SU-DHL-6 (cell line): ENCODE results near the gene ATP11A.
A peak's percentile ranks its signal among the peaks of the same experiment; 100 is the strongest.

Experiments used
- H2AFZ ChIP-seq: fragments of 200-600 bp; sonication (generic); 2 replicates; pipeline ENCODE4 v1.6.1; 2014; ENCODE audit warnings: low read depth, mild to moderate bottlenecking, moderate library complexity, mixed read lengths, antibody characterized with exemption, low read length; ENCODE audit not compliant: severe bottlenecking
- H3F3A ChIP-seq: fragments of 200-600 bp; shearing (Covaris generic); 2 replicates; pipeline ENCODE4 v1.6.0; 2016; ENCODE audit warnings: antibody characterized with exemption, mild to moderate bottlenecking; ENCODE audit not compliant: insufficient read depth
- H3K27ac ChIP-seq: fragments of 200-600 bp; sonication (generic); 2 replicates; pipeline ENCODE4 v1.5.1; 2016; ENCODE audit warnings: low read depth, mild to moderate bottlenecking, low read length, moderate library complexity, mixed read lengths
- H3K27me3 ChIP-seq: fragments of 200-600 bp; sonication (generic), shearing (Covaris generic); 2 replicates; pipeline ENCODE4 v1.6.0; 2014; ENCODE audit warnings: mild to moderate bottlenecking, low read length
- H3K36me3 ChIP-seq: fragments of 200-600 bp; sonication (generic); 2 replicates; pipeline ENCODE4 v1.6.1; 2014; ENCODE audit warnings: mild to moderate bottlenecking, low read length, mixed read lengths
- H3K4me2 ChIP-seq: fragments of 300-600, 200-600 bp; shearing (Covaris generic), sonication (generic); 2 replicates; pipeline ENCODE4 v1.6.0; 2014; ENCODE audit warnings: low read length, low read depth, mild to moderate bottlenecking; ENCODE audit not compliant: poor library complexity, severe bottlenecking
- H3K4me3 ChIP-seq: fragments of 200-600 bp; sonication (generic); 2 replicates; pipeline ENCODE4 v1.5.1; 2014; ENCODE audit warnings: antibody characterized with exemption, low read length, mild to moderate bottlenecking, mixed read lengths; ENCODE audit not compliant: insufficient read depth, poor library complexity, severe bottlenecking
- H3K79me2 ChIP-seq: fragments of 200-600 bp; sonication (generic); 2 replicates; pipeline ENCODE4 v1.6.1; 2014; ENCODE audit warnings: mild to moderate bottlenecking, low read length, moderate library complexity; ENCODE audit not compliant: insufficient read depth
- H3K9ac ChIP-seq: fragments of 200-600 bp; sonication (generic); 2 replicates; pipeline ENCODE4 v1.7.0; 2014; ENCODE audit warnings: mild to moderate bottlenecking, low read length
- H3K9me2 ChIP-seq: fragments of 200-600 bp; sonication (generic); replicated peaks from 2 replicates; pipeline ENCODE4 v1.6.1; 2014; ENCODE audit warnings: low read length; ENCODE audit not compliant: insufficient read depth
- H3K9me3 ChIP-seq: fragments of 200-600 bp; sonication (generic); 2 replicates; pipeline ENCODE4 v1.6.1; 2014; ENCODE audit warnings: low read length, mixed read lengths; ENCODE audit not compliant: insufficient read depth
- H4K20me1 ChIP-seq: fragments of 200-600 bp; sonication (generic); 2 replicates; pipeline ENCODE4 v1.6.1; 2014; ENCODE audit warnings: low read depth, mild to moderate bottlenecking, antibody characterized with exemption, low read length, moderate library complexity, mixed read lengths
- EZH2phosphoT487 ChIP-seq: fragments of 200-600 bp; sonication (generic), shearing (Covaris generic); conservative IDR thresholded peaks from 2 replicates; pipeline ENCODE4 v1.6.1; 2018; ENCODE audit warnings: mild to moderate bottlenecking, antibody characterized with exemption, low read length, moderate library complexity, mixed read lengths
- TF ChIP-seq, protein P1 (sequence below): fragments of 200-600 bp; sonication (generic); IDR thresholded peaks from one replicate; pipeline ENCODE4 v1.5.1; 2017; ENCODE audit warnings: antibody characterized with exemption, mild to moderate bottlenecking, low read length, moderate library complexity; ENCODE audit not compliant: insufficient read depth, poor library complexity, severe bottlenecking

The ATP11A gene

DNA sequence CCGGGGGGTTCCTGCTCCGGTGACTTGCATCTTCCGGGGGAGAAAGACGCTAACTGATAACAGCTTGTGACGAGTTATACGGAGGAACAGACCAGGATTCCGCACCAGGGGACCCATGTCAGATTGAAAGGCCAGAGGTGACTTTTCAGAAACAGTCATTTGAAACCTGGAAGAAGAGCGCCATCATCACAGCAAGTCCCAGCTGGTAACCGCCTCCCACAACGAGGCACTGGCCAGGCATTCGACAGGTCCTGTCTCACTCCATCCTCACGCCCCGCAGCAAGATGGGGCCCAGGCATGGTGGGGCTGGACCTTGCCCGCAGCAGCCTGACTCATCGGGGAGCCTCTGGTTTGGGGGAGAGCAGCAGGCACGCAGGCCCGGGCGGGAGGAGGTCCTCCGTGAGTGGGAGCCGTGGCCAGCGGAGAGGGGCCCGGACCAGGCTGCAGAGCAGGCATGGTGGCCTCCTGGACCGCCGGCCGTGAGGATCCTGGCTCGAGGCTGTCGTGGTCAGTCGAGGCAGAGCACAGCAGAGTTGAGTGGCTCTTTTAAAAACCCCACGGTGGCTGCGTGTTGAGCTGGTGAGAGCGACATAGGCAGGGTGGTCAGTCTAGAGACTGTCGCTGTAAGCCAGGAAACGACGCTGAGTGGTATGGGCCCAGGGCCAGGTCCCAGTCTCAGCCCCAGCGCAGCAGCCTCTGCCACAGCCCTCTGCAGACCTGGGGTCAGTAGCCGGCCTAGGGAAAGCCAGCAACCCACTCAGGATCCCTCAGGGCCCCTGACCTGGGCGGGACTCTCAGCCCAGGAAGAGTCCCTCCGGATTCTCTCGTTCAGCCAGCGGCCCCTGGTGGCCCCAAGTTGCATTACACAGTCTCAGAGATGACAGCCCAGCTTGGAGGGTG, 184.3 kb downstream of the ATP11A start:
- no peaks in the 10 kb centered on the region for H3K9me3 ChIP-seq
- H3K79me2 ChIP-seq: no peaks in the 10 kb centered on the region
- peak overlapping the region; percentile 75 for H3K27ac ChIP-seq
- H3F3A ChIP-seq: peaks cover 19% of the 10 kb centered on the region
- H3K4me3 ChIP-seq: no peak overlapping the region
- H3K9me2 ChIP-seq: no peaks in the 10 kb centered on the region
- H4K20me1 ChIP-seq: no peaks in the 10 kb centered on the region
- H2AFZ ChIP-seq: peak overlapping the region; percentile 5
- H3K4me2 ChIP-seq: peak overlapping the region; percentile 38
- H3K27me3 ChIP-seq: no peaks in the 10 kb centered on the region
- TF ChIP-seq EZH2phosphoT487: no peak
- TF ChIP-seq, protein P1, sequence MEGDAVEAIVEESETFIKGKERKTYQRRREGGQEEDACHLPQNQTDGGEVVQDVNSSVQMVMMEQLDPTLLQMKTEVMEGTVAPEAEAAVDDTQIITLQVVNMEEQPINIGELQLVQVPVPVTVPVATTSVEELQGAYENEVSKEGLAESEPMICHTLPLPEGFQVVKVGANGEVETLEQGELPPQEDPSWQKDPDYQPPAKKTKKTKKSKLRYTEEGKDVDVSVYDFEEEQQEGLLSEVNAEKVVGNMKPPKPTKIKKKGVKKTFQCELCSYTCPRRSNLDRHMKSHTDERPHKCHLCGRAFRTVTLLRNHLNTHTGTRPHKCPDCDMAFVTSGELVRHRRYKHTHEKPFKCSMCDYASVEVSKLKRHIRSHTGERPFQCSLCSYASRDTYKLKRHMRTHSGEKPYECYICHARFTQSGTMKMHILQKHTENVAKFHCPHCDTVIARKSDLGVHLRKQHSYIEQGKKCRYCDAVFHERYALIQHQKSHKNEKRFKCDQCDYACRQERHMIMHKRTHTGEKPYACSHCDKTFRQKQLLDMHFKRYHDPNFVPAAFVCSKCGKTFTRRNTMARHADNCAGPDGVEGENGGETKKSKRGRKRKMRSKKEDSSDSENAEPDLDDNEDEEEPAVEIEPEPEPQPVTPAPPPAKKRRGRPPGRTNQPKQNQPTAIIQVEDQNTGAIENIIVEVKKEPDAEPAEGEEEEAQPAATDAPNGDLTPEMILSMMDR: peak; percentile 70
- H3K36me3 ChIP-seq: no peaks in the 10 kb centered on the region
- no peak overlapping the region for H3K9ac ChIP-seq

DNA sequence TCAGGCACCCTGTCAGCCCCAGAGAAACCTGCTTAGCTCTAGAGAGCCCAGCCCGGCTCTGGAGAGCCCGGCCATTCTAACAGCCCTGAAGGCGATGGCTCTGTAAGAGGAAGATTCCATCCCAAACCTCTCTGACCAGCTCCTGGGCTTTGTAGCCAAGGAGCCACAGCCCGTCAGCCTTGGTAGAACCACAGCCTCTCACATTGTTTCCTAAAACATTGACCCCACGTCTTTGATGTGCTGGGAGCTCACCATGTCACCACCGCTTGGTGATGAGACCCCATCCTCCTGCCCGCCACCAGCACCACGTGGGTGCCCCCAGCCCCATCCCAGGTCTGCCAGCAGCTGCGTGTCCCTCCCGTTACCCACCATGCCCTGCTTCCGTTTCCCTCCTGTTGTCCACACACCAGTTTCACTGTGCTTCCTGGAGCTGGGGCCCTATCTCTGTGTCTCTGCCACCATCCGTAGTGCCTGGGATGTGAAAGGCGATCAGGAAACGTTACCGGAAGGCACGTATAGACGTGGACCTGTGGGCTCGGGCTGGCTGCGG, 185.0 kb downstream of the ATP11A start:
- no peak overlapping the region for H3K9ac ChIP-seq
- peaks cover 19% of the 10 kb centered on the region for H3F3A ChIP-seq
- no peak for TF ChIP-seq EZH2phosphoT487
- TF ChIP-seq, protein P1: no peak
- H3K27ac ChIP-seq: no peak overlapping the region
- H3K27me3 ChIP-seq: no peaks in the 10 kb centered on the region
- no peak overlapping the region for H2AFZ ChIP-seq
- H3K9me3 ChIP-seq: no peaks in the 10 kb centered on the region
- H3K79me2 ChIP-seq: no peaks in the 10 kb centered on the region
- no peaks in the 10 kb centered on the region for H3K9me2 ChIP-seq
- no peaks in the 10 kb centered on the region for H3K36me3 ChIP-seq
- H3K4me2 ChIP-seq: no peak overlapping the region
- no peaks in the 10 kb centered on the region for H4K20me1 ChIP-seq
- no peak overlapping the region for H3K4me3 ChIP-seq

DNA sequence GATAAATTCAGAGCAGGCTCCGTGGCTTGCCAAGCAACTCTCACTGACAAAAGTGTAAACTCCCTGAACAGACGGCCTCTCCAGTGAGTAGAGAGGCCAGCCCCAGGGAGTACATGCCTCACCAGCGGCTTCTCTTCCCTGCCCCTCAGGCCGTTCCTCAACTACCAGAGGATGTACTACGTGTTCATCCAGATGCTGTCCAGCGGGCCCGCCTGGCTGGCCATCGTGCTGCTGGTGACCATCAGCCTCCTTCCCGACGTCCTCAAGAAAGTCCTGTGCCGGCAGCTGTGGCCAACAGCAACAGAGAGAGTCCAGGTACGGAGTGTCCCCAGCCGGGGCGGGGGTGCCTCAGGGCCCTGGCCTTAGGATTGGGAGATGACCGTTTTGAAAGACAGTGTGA, 185.8 kb downstream of the ATP11A start:
- Histone ChIP-seq H3F3A (peaks cover 19% of the 10 kb centered on the region), H3K36me3 (no peaks in the 10 kb centered on the region), H3K79me2 (no peaks in the 10 kb centered on the region), H3K4me2 (no peak overlapping the region), H4K20me1 (no peaks in the 10 kb centered on the region), H3K9ac (no peak overlapping the region), H3K9me3 (no peaks in the 10 kb centered on the region), H3K27me3 (no peaks in the 10 kb centered on the region), H3K4me3 (no peak overlapping the region), H3K9me2 (no peaks in the 10 kb centered on the region), H2AFZ (no peak overlapping the region), H3K27ac (no peak overlapping the region)
- TF ChIP-seq, protein P1: no peak
- TF ChIP-seq EZH2phosphoT487: no peak
